Calu3 (cell line): Measurements from ENCODE around the gene BCL2L1. TPM values are rescaled to one million over a fixed set of nuclear protein-coding genes. Genes with fewer than 3 reads are reported as not detected.
"Not testable (repeated sequence)": the region's sequence is repeated elsewhere in the genome, so short reads cannot be mapped to it uniquely, and the experiment has no call there.

Source experiments
- BruUV-seq: library from RNA; stranded (reverse); fragments of 400-500 nt; replicated peaks from 2 replicates; lab custom pipeline; 2021; lab: Mats Ljungman, UMichigan
- CTCF ChIA-PET: fragments of 300-600 bp; sonication (Branson Sonifier 250); formaldehyde crosslinking; loops from one replicate; lab custom pipeline; 2022; ENCODE audit warnings: antibody characterized with exemption; lab: Charles Lee
- DNase-seq: peaks from one replicate; pipeline ENCODE4 v3.0.0; 2022
- H3K27ac Mint-ChIP-seq: one replicate; pipeline ENCODE4 v1.8.0; 2022; ENCODE audit warnings: mixed read lengths; ENCODE audit not compliant: unreplicated experiment
- H3K27me3 Mint-ChIP-seq: one replicate; pipeline ENCODE4 v1.8.0; 2022; ENCODE audit warnings: mixed read lengths; ENCODE audit not compliant: unreplicated experiment
- H3K36me3 Mint-ChIP-seq: one replicate; pipeline ENCODE4 v1.8.0; 2022; ENCODE audit warnings: mild to moderate bottlenecking, moderate library complexity, mixed read lengths; ENCODE audit not compliant: insufficient read depth, unreplicated experiment
- H3K4me1 Mint-ChIP-seq: one replicate; pipeline ENCODE4 v1.8.0; 2022; ENCODE audit warnings: mild to moderate bottlenecking, low read depth, mixed read lengths; ENCODE audit not compliant: unreplicated experiment
- H3K4me3 Mint-ChIP-seq: one replicate; pipeline ENCODE4 v1.8.0; 2022; ENCODE audit warnings: mild to moderate bottlenecking, low read depth, moderate library complexity, mixed read lengths; ENCODE audit not compliant: unreplicated experiment
- H3K9me3 Mint-ChIP-seq: one replicate; pipeline ENCODE4 v1.8.0; 2022; ENCODE audit warnings: low read depth, mixed read lengths; ENCODE audit not compliant: unreplicated experiment
- intact Hi-C: fragments of 100-400 bp; cut with micrococcal nuclease; formaldehyde crosslinking; loops from one replicate; pipeline ENCODE4 v1.10.0; 2022; ENCODE audit not compliant: unreplicated experiment
- total RNA-seq: library from RNA; stranded (reverse); gene quantifications from 2 replicates; pipeline ENCODE4 v1.2.3, GENCODE V29; 2022
- TF ChIP-seq, protein P1 (sequence below): fragments of 200-600 bp; IDR thresholded peaks from one replicate; pipeline ENCODE4 v1.8.0; 2022; ENCODE audit warnings: antibody characterized with exemption; ENCODE audit not compliant: unreplicated experiment

The BCL2L1 gene
- total RNA-seq, 1 experiment from 2014 or later: 290 TPM

DNA sequence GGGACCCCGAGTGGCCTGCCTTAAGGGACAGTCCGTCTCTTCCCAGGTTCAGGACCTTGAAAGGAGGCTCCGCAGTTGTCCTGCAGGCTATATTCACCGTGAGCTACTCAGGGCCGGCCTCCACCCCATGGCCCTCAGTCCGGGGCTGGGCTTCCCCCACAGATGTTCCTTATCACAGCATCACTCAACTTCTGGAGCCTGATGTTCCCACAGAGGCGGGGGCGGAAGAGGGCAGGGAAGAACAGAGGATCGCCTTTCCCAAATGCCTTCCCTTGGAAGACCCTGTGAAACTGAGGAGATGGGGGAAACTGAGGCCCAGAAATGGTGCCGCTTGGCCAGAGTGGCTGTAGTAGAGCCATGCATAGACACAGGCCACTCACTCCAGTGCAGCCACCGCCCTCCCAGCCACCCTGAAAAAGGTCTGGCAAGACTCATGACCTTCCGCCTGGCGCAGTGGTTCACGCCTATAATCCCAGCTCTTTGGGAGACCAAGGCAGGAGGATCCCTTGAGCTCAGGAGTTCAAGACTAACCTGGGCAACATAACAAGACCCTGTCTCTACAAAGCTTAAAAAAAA is 89.2 kb downstream of the BCL2L1 start:
- CTCF ChIA-PET: interaction anchor here (0.6 to 4.5 kb wide), 17 partner anchors 10 to 889 kb away, joined by 3 to 115 read pairs (median 5); partner anchors contain the start of genes BCL2L1 and TPX2
- Mint-ChIP-seq H3K4me1 (no peaks in the 10 kb centered on the region), H3K27ac (no peak overlapping the region), H3K4me3 (no peak overlapping the region), H3K27me3 (no peaks in the 10 kb centered on the region), H3K36me3 (no peaks in the 10 kb centered on the region), H3K9me3 (no peaks in the 10 kb centered on the region)
- no peak for DNase-seq
- intact Hi-C loops: no loop called here
- no TSS peak for BruUV-seq
- TF ChIP-seq, protein P1, sequence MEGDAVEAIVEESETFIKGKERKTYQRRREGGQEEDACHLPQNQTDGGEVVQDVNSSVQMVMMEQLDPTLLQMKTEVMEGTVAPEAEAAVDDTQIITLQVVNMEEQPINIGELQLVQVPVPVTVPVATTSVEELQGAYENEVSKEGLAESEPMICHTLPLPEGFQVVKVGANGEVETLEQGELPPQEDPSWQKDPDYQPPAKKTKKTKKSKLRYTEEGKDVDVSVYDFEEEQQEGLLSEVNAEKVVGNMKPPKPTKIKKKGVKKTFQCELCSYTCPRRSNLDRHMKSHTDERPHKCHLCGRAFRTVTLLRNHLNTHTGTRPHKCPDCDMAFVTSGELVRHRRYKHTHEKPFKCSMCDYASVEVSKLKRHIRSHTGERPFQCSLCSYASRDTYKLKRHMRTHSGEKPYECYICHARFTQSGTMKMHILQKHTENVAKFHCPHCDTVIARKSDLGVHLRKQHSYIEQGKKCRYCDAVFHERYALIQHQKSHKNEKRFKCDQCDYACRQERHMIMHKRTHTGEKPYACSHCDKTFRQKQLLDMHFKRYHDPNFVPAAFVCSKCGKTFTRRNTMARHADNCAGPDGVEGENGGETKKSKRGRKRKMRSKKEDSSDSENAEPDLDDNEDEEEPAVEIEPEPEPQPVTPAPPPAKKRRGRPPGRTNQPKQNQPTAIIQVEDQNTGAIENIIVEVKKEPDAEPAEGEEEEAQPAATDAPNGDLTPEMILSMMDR: no peak

DNA sequence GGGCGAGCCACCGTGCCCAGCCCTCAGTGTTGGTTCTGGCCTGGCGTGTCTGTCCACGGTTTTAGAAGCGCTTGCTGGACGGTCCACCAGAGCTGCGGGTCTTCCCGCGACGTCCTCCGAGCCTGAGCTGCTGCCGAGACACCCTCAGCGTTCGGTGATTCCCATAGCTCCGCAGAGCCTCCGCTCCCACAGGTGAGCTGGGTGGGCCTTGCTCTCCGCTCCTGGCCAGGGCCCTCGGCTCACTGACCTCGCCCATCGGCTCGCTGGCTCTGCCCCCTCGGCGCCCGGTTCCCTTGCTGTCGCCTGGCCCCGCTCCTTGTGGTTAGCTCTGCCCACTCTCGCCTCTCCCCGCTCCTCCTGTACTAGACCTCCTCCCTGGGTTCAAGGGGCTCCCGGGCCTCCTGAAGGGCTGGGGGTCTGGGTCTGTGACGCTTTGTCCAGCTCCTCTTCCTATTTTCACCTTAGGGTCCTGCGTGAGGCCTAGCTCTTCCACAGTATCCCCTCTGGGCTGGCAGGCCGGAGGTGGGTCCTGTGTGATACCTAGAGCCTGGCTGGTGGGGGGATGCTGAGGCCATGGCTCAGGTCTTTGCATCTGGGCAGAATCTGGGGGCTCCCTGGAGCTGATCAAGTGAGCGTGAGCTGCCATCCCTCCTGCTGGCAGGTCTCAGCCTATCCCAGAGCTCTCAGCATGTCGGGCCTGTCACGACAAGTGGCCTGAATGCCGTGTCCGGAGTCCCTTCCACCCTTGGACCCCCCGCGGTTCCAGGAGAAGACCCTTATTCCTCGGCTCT is 89.9 kb downstream of the BCL2L1 start:
- H3K27ac Mint-ChIP-seq: no peak overlapping the region
- no peaks in the 10 kb centered on the region for H3K4me1 Mint-ChIP-seq
- no peaks in the 10 kb centered on the region for H3K36me3 Mint-ChIP-seq
- intact Hi-C loops: no loop called here
- TF ChIP-seq, protein P1: no peak
- H3K9me3 Mint-ChIP-seq: no peaks in the 10 kb centered on the region
- no peaks in the 10 kb centered on the region for H3K27me3 Mint-ChIP-seq
- H3K4me3 Mint-ChIP-seq: no peak overlapping the region
- DNase-seq: no peak
- CTCF ChIA-PET: interaction anchor here (0.6 to 4.5 kb wide), 5 partner anchors 10 to 167 kb away, joined by 3 to 115 read pairs (median 4); partner anchors contain the start of gene BCL2L1
- BruUV-seq: no TSS peak

DNA sequence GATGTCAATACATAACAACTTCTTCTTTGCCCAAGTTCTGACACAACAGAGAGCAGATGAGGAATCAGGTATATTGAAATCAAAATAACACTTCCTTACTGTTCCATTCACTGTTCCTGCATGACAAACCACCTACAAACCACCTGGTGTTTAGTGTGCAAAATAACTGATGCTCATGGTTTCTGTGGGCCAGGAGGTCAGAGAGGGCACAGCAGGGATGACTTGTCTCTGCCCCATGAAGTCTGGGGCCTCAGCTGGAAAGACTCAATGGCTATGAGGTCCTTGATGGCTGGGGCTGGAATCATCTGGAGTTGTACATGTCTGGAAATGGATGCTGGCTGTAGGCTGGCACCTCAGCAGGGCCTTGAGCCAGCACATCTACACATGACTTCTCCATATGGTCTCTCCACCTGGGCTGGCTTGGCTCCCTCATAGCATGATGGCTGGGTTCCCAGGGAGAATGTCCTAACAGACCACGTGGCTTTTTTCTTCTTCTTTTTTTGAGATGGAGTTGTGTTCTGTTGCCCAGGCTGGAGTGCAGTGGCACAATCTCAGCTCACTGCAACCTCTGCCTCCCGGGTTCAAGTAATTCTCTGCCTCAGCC is 92.4 kb downstream of the BCL2L1 start:
- Mint-ChIP-seq H3K27me3 (no peaks in the 10 kb centered on the region), H3K4me3 (no peak overlapping the region), H3K4me1 (no peaks in the 10 kb centered on the region), H3K9me3 (no peaks in the 10 kb centered on the region), H3K27ac (no peak overlapping the region), H3K36me3 (no peaks in the 10 kb centered on the region)
- intact Hi-C loops: no loop called here
- BruUV-seq: no TSS peak
- TF ChIP-seq, protein P1: no peak
- DNase-seq: no peak
- CTCF ChIA-PET: no interaction called here

DNA sequence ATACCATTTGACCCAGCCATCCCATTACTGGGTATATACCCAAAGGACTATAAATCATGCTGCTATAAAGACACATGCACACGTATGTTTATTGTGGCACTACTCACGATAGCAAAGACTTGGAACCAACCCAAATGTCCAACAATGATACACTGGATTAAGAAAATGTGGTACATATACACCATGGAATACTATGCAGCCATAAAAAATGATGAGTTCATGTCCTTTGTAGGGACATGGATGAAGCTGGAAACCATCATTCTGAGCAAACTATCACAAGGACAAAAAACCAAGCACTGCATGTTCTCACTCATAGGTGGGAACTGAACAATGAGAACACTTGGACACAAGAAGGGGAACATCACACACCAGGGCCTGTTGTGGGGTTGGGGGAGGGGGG is 94.6 kb downstream of the BCL2L1 start:
- CTCF ChIA-PET, H3K36me3 Mint-ChIP-seq, BruUV-seq, DNase-seq, H3K9me3 Mint-ChIP-seq, H3K27me3 Mint-ChIP-seq, H3K4me1 Mint-ChIP-seq, intact Hi-C loops, H3K4me3 Mint-ChIP-seq, H3K27ac Mint-ChIP-seq: not testable (repeated sequence)

DNA sequence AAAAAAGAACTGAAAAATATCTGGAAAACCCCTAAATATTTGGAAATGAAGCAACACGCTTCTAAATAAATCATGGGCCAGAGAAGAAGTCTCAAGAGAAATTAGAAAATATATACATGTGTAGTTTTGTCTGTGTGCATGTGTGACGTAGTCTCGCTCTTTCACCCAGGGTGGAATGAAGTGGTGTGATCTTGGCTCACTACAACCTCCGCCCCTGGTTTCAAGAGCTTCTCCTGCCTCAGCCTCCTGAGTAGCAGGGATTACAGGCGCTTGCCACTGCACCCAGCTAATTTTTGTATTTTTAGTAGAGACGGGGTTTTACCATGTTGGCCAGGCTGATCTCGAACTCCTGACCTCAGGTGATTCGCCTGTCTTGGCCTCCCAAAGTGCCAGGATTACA is 96.1 kb downstream of the BCL2L1 start:
- BruUV-seq, DNase-seq, H3K27me3 Mint-ChIP-seq, H3K27ac Mint-ChIP-seq, H3K9me3 Mint-ChIP-seq, H3K36me3 Mint-ChIP-seq, H3K4me1 Mint-ChIP-seq, H3K4me3 Mint-ChIP-seq, intact Hi-C loops: not testable (repeated sequence)
- CTCF ChIA-PET: interaction anchor here (0.6 to 0.7 kb wide), 2 partner anchors 13 to 35 kb away, joined by 3 to 4 read pairs; no protein-coding TSS in a partner anchor

DNA sequence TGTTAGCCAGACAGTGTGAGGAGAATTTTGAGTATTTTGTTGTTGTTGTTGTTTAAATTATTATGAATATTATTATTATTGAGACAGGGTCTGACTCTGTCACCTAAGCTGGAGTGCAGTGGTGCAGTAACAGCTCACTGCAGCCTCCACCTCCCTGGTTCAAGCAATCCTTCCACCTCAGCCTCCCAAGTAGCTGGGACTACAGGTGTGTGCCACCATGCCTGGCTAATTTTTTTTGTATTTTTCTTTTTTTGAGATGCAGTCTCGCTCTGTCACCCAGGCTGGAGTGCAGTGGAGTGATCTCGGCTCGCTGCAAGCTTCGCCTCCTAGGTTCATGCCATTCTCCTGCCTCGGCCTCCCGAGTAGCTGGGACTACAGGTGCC is 99.6 kb downstream of the BCL2L1 start:
- intact Hi-C loops, DNase-seq, BruUV-seq, H3K36me3 Mint-ChIP-seq, H3K4me1 Mint-ChIP-seq, H3K27me3 Mint-ChIP-seq, H3K4me3 Mint-ChIP-seq, H3K27ac Mint-ChIP-seq, H3K9me3 Mint-ChIP-seq: not testable (repeated sequence)
- CTCF ChIA-PET: interaction anchor here (0.6 to 1.1 kb wide), 2 partner anchors 10 to 120 kb away, joined by 3 to 4 read pairs; no protein-coding TSS in a partner anchor
